RWPE2 (cell line): Measurements from ENCODE around the gene ARHGAP31.

Source experiments
- ATAC-seq: fragments of 200-7000 bp; cut with Tn5 transposase; 3 replicates; pipeline ENCODE4 v1.9.1; 2021; ENCODE audit warnings: low read depth
- DNase-seq: peaks from one replicate; pipeline ENCODE4 v3.0.0-alpha.2; 2020; ENCODE audit warnings: low spot score
- H3K27ac ChIP-seq: fragments of 450-650 bp; 2 replicates; pipeline ENCODE4 v1.5.1; 2017; ENCODE audit warnings: mild to moderate bottlenecking; ENCODE audit not compliant: poor library complexity, severe bottlenecking
- H3K27me3 ChIP-seq: fragments of 250-450 bp; sonication (Bioruptor Pico); 2 replicates; pipeline ENCODE4 v1.5.1; 2021; ENCODE audit warnings: mild to moderate bottlenecking, moderate library complexity; ENCODE audit not compliant: insufficient read depth, poor library complexity, severe bottlenecking
- H3K36me3 ChIP-seq: fragments of 250-450 bp; sonication (Bioruptor Pico); 2 replicates; pipeline ENCODE4 v1.5.1; 2020; ENCODE audit warnings: low read depth, mild to moderate bottlenecking, moderate library complexity
- H3K4me1 ChIP-seq: fragments of 250-450 bp; sonication (Bioruptor Pico); 2 replicates; pipeline ENCODE4 v1.5.1; 2021; ENCODE audit warnings: mild to moderate bottlenecking, moderate library complexity; ENCODE audit not compliant: insufficient read depth, poor library complexity, severe bottlenecking
- H3K4me3 ChIP-seq: fragments of 250-450 bp; sonication (Bioruptor Pico); 2 replicates; pipeline ENCODE4 v1.5.1; 2021; ENCODE audit warnings: mild to moderate bottlenecking, moderate library complexity; ENCODE audit not compliant: severe bottlenecking
- H3K9me3 ChIP-seq: fragments of 250-450 bp; sonication (Bioruptor Pico); 2 replicates; pipeline ENCODE4 v1.5.1; 2021; ENCODE audit warnings: mild to moderate bottlenecking, moderate library complexity; ENCODE audit not compliant: severe bottlenecking
- TF ChIP-seq, protein P1 (sequence below): fragments of 450-650 bp; IDR thresholded peaks from one replicate; pipeline ENCODE4 v1.5.1; 2017; ENCODE audit warnings: mild to moderate bottlenecking, moderate library complexity; ENCODE audit not compliant: poor library complexity, severe bottlenecking

ARHGAP31 gene

DNA sequence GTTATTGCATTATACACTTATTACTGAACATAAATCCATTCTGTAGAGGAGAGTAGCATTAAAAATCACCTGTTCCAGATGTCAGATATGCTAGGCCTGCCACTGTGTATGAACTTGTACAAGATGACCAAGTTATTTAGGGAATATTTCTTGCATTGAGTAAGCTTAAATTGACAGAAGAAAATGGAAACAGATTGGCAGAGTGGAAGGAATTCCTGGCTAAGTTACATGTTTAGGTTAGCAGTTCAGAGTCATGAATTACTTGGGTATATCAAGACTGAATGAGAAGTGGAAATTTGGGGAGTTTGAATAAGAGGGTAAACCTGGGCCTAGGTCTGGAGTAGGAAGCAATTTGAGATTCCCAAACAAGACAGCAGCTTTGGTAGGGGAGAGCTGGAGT is 44.6 kb downstream of the ARHGAP31 start:
- Histone ChIP-seq H3K36me3 (no peaks in the 10 kb centered on the region), H3K27me3 (no peaks in the 10 kb centered on the region), H3K4me1 (no peaks in the 10 kb centered on the region), H3K4me3 (no peak overlapping the region), H3K27ac (no peak overlapping the region), H3K9me3 (no peaks in the 10 kb centered on the region)
- DNase-seq = no peak
- TF ChIP-seq, protein P1, sequence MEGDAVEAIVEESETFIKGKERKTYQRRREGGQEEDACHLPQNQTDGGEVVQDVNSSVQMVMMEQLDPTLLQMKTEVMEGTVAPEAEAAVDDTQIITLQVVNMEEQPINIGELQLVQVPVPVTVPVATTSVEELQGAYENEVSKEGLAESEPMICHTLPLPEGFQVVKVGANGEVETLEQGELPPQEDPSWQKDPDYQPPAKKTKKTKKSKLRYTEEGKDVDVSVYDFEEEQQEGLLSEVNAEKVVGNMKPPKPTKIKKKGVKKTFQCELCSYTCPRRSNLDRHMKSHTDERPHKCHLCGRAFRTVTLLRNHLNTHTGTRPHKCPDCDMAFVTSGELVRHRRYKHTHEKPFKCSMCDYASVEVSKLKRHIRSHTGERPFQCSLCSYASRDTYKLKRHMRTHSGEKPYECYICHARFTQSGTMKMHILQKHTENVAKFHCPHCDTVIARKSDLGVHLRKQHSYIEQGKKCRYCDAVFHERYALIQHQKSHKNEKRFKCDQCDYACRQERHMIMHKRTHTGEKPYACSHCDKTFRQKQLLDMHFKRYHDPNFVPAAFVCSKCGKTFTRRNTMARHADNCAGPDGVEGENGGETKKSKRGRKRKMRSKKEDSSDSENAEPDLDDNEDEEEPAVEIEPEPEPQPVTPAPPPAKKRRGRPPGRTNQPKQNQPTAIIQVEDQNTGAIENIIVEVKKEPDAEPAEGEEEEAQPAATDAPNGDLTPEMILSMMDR = no peak
- no peak for ATAC-seq

DNA sequence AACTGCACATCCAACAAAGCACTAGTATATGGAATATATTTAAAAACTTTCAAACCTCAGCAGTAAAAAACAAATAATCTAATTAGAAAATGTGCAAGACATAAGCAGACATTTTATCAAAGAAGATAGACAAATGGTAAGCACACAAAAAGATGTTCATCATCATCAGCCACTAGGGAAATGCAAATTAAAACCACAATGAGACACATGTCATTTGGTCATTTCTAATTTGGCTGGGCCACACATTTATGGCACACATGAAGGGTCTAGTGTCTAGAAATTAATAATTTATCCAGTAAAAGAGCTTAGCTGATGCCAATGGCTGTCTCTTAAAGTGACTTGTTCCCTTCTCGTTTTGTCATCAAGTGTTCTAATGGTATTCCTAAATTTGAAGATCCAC is 45.8 kb downstream of the ARHGAP31 start:
- H3K27me3 ChIP-seq = no peaks in the 10 kb centered on the region
- ATAC-seq (no peak), DNase-seq (no peak)
- no peaks in the 10 kb centered on the region for H3K4me1 ChIP-seq
- H3K4me3 ChIP-seq = no peak overlapping the region
- H3K9me3 ChIP-seq = no peaks in the 10 kb centered on the region
- TF ChIP-seq, protein P1 = no peak
- no peaks in the 10 kb centered on the region for H3K36me3 ChIP-seq
- H3K27ac ChIP-seq = no peak overlapping the region

DNA sequence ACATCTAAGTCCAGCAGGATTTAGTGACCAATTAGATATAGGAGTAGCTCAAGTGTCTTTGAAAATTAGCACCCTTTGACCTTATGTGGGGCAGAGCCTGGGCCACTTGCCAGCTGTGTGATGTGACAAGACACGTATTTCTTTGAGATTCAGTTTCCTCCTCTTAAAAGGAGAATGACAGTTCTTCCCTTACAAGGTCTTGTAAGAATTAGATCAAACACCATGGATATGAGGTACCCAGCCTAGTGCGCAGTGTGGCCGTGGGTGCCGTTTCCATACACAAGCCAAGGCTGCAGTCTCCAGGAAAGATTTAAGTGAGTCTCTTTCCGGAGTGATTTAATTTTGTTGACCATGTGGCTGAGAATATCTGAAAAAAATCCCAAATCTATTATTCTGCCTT is 46.3 kb downstream of the ARHGAP31 start:
- ATAC-seq = no peak
- no peak for DNase-seq
- H3K36me3 ChIP-seq = no peaks in the 10 kb centered on the region
- H3K4me3 ChIP-seq = no peak overlapping the region
- H3K9me3 ChIP-seq = no peaks in the 10 kb centered on the region
- TF ChIP-seq, protein P1 = no peak
- no peaks in the 10 kb centered on the region for H3K4me1 ChIP-seq
- H3K27me3 ChIP-seq = no peaks in the 10 kb centered on the region
- H3K27ac ChIP-seq = no peak overlapping the region

DNA sequence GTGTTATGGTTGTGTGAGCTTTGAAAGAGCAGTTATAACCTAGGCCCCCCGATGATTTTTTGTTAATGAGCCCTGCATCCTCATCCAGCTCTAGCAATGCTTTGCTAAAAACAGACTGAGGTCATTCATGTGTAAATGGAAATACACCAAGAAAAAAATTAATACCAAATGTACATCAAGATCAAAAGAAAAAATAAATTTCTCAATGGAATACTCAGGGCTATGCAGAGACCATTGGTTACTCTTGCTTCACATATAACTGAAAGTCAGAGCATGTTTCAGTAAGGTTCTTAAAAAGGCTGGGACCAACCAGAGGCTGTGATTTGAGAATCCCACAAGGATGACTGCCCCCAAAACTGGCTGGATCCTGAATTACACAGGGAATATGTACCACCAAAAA is 48.0 kb downstream of the ARHGAP31 start:
- no peak for ATAC-seq
- TF ChIP-seq, protein P1 = no peak
- Histone ChIP-seq H3K9me3 (no peaks in the 10 kb centered on the region), H3K27me3 (no peaks in the 10 kb centered on the region), H3K4me1 (no peaks in the 10 kb centered on the region), H3K27ac (no peak overlapping the region), H3K36me3 (no peaks in the 10 kb centered on the region), H3K4me3 (no peak overlapping the region)
- no peak for DNase-seq

DNA sequence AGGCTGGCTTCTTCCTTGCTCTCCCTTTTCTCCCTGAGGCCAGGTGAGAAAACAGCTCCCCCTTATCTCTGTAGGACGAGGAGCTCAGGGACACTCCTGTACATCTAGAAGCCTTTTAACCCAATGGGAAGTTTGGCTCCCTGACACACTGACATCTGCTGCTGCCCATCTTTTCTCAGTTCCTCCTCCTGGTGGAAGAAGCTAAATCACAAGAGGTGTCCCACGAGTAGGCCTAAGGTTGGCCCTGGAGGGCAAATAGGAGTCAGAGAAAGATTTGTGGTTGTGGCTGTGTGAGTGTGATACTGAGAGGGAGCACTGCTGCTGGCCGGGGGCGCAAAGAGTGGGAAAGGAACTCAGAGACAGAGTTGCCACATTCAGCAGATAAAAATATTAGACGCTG is 49.5 kb downstream of the ARHGAP31 start:
- H3K4me3 ChIP-seq = no peak overlapping the region
- no peaks in the 10 kb centered on the region for H3K4me1 ChIP-seq
- H3K9me3 ChIP-seq = no peaks in the 10 kb centered on the region
- no peak for DNase-seq
- no peak overlapping the region for H3K27ac ChIP-seq
- no peaks in the 10 kb centered on the region for H3K27me3 ChIP-seq
- TF ChIP-seq, protein P1 = no peak
- no peak for ATAC-seq
- no peaks in the 10 kb centered on the region for H3K36me3 ChIP-seq
